DND-41 (cell line): ENCODE results near the gene RNF182.

Experiments used
- ATAC-seq: fragments of 200-7000 bp; cut with Tn5 transposase; 3 replicates; pipeline ENCODE4 v1.9.1; 2021; ENCODE audit warnings: low read depth; ENCODE audit not compliant: insufficient read depth
- DNase-seq: peaks from one replicate; pipeline ENCODE4 v3.0.0-alpha.2; 2020
- H2AFZ ChIP-seq: 2 replicates; pipeline ENCODE4 v1.6.0; 2012; ENCODE audit warnings: low read depth, low read length
- H3K27ac ChIP-seq: 2 replicates; pipeline ENCODE4 v1.5.1; 2012; ENCODE audit warnings: low read length, inconsistent platforms
- H3K27me3 ChIP-seq: fragments of 200-600 bp; sonication (generic); 2 replicates; pipeline ENCODE4 v1.6.0; 2012; ENCODE audit warnings: low read length, mild to moderate bottlenecking, inconsistent platforms; ENCODE audit not compliant: insufficient read depth, poor library complexity
- H3K36me3 ChIP-seq: 2 replicates; pipeline ENCODE4 v1.5.1; 2012; ENCODE audit warnings: low read length, inconsistent platforms; ENCODE audit not compliant: insufficient read depth
- H3K4me1 ChIP-seq: 2 replicates; pipeline ENCODE4 v1.5.1; 2012; ENCODE audit warnings: mild to moderate bottlenecking, low read length; ENCODE audit not compliant: insufficient read depth
- H3K4me2 ChIP-seq: 2 replicates; pipeline ENCODE4 v1.6.0; 2012; ENCODE audit warnings: mild to moderate bottlenecking, moderate library complexity, low read length, inconsistent platforms; ENCODE audit not compliant: insufficient read depth
- H3K4me3 ChIP-seq, 2 experiments: fragments of 200-600 bp in 1 of 2; shearing (Covaris generic) in 1 of 2; 2 replicates each; pipeline ENCODE4 v1.5.1; 2012 to 2016; ENCODE audit warnings: inconsistent platforms in 2 of 2, low read length in 2 of 2, mild to moderate bottlenecking in 2 of 2, low read depth in 1 of 2, moderate library complexity in 1 of 2
- H3K79me2 ChIP-seq: 2 replicates; pipeline ENCODE4 v1.6.0; 2012; ENCODE audit warnings: low read length, inconsistent platforms; ENCODE audit not compliant: insufficient read depth
- H3K9ac ChIP-seq: 2 replicates; pipeline ENCODE4 v1.6.0; 2012; ENCODE audit warnings: low read depth, mild to moderate bottlenecking, inconsistent platforms, low read length, moderate library complexity
- H3K9me3 ChIP-seq: 2 replicates; pipeline ENCODE4 v1.5.1; 2012; ENCODE audit warnings: low read length, moderate library complexity, mild to moderate bottlenecking, inconsistent platforms; ENCODE audit not compliant: insufficient read depth, severe bottlenecking
- H4K20me1 ChIP-seq: 2 replicates; pipeline ENCODE4 v1.6.0; 2012; ENCODE audit warnings: low read length; ENCODE audit not compliant: insufficient read depth
- CTCF ChIP-seq: IDR thresholded peaks from 2 replicates; pipeline ENCODE4 v1.5.1; 2012; ENCODE audit warnings: borderline replicate concordance, low read length, moderate library complexity, mild to moderate bottlenecking; ENCODE audit not compliant: poor library complexity, severe bottlenecking; ENCODE audit errors: extremely low read depth
- EZH2 ChIP-seq: IDR thresholded peaks from 3 replicates; pipeline ENCODE4 v1.6.1; 2012; ENCODE audit warnings: borderline replicate concordance, low read depth, mild to moderate bottlenecking, moderate library complexity, low read length, inconsistent platforms; ENCODE audit not compliant: severe bottlenecking

The RNF182 gene

DNA sequence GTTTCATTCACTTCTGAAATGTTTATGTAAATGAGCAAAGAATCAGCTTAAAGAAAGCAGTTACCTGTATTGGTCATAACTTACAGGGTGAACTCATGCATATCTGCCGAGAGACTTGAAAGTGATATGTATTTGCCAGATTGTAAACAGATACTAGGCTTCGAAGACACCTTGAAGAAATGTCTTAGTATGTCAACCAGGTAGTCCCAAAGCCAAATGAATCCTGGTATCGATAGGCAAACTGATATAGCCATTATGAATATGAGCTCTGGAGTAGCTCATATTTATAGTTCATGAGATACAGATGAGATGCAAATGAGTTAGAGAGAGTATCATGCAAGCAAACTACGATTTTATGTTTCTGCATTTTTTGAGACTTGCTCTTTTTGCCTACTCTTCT, 55.8 kb downstream of the RNF182 start:
- no peak overlapping the region for H3K4me2 ChIP-seq

GRCh38 chr6:13985663-13986325, 61.0 kb downstream of the RNF182 start:
- no peak overlapping the region for H2AFZ ChIP-seq
- H3K36me3 ChIP-seq: no peaks in the 10 kb centered on the region
- TF ChIP-seq EZH2 (no peak), CTCF (no peak)
- no peak overlapping the region for H3K4me2 ChIP-seq
- H3K27me3 ChIP-seq: peaks cover 11% of the 10 kb centered on the region
- no peak overlapping the region for H3K27ac ChIP-seq
- no peaks in the 10 kb centered on the region for H3K4me1 ChIP-seq
- no peaks in the 10 kb centered on the region for H3K9me3 ChIP-seq
- ATAC-seq: no peak
- DNase-seq: no peak
- H3K4me3 ChIP-seq: no peak overlapping the region
- H3K79me2 ChIP-seq: no peaks in the 10 kb centered on the region
- no peak overlapping the region for H3K9ac ChIP-seq
- H4K20me1 ChIP-seq: no peaks in the 10 kb centered on the region

More for the DNA sequence above, 55.8 kb downstream of the RNF182 start:
- Histone ChIP-seq H3K27ac (no peak overlapping the region), H3K36me3 (no peaks in the 10 kb centered on the region), H3K4me3 (no peak overlapping the region), H3K9ac (no peak overlapping the region), H3K4me1 (no peaks in the 10 kb centered on the region), H3K79me2 (no peaks in the 10 kb centered on the region), H2AFZ (no peak overlapping the region), H3K27me3 (peaks cover 9% of the 10 kb centered on the region), H3K9me3 (no peaks in the 10 kb centered on the region), H4K20me1 (no peaks in the 10 kb centered on the region)
- ATAC-seq (no peak), DNase-seq (no peak)
- TF ChIP-seq CTCF: no peak
- no peak for TF ChIP-seq EZH2

DNA sequence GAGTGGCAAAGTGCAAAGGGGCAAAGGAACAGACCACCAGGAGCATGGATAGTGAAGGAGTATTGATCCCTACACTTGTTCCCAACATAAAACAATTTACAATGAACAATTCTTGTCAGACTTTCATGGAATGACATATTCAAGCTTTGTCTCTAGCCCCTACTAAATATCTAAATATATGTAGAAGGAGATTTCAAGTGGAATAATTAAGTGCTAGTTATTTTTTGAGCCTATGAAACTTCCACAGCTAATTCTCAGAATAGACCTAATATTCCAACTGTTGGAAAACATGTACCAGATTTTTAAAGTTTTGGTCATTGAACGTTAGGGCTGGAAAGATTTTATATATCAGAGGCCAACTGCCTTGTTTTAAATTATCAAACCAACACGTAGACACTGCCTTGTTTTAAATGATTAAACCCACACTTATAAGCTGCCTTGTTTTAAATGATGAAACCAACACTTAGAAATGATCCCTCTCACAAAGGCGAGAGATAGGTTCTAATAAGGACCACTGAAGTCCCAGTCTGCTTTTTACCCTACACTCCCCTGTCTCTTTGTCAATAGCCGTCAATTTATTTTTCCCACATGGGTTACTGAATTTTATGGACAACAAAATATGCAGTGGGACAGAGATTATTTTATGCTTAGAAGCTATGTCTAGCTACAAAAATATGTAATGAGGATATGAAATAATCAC, 62.1 kb downstream of the RNF182 start:
- TF ChIP-seq CTCF (no peak), EZH2 (no peak)
- H3K79me2 ChIP-seq: no peaks in the 10 kb centered on the region
- ATAC-seq (no peak), DNase-seq (no peak)
- no peaks in the 10 kb centered on the region for H3K4me1 ChIP-seq
- H3K9me3 ChIP-seq: no peaks in the 10 kb centered on the region
- no peak overlapping the region for H3K4me2 ChIP-seq
- no peak overlapping the region for H3K27ac ChIP-seq
- no peak overlapping the region for H2AFZ ChIP-seq
- no peak overlapping the region for H3K4me3 ChIP-seq
- no peaks in the 10 kb centered on the region for H4K20me1 ChIP-seq
- H3K27me3 ChIP-seq: peaks cover 11% of the 10 kb centered on the region
- no peak overlapping the region for H3K9ac ChIP-seq
- H3K36me3 ChIP-seq: no peaks in the 10 kb centered on the region
